Right lobe of liver (tissue), 6 donors: ENCODE data around the gene PGBD1. TPM values are rescaled to one million over a fixed set of nuclear protein-coding genes. Genes with fewer than 3 reads are reported as not detected.

ENCODE experiments used
- ATAC-seq, 4 donors: fragments of 200-7000 bp; cut with Tn5 transposase; one replicate each; pipeline ENCODE4 v1.9.1; 2020; ENCODE audit warnings: mild to moderate bottlenecking in 4 of 4, moderate library complexity in 4 of 4
- DNase-seq, 3 donors: peaks; one replicate each; pipeline ENCODE4 v3.0.0-alpha.2; 2020
- H3K27ac ChIP-seq, 3 donors: fragments of 200-600 bp; one replicate each; pipeline ENCODE4 v1.8.0; 2022
- H3K27me3 ChIP-seq, 2 donors: fragments of 200-600 bp; one replicate each; pipeline ENCODE4 v1.8.0; 2022
- H3K36me3 ChIP-seq, 4 donors: fragments of 200-600 bp; sonication (generic) in 1 of 4; one replicate each; pipeline versions ENCODE4 v1.5.1 to v1.8.0; 2017 to 2022; ENCODE audit warnings: control low read depth in 1 of 4
- H3K4me1 ChIP-seq, 4 donors: fragments of 200-600 bp; sonication (generic) in 1 of 4; one replicate each; pipeline versions ENCODE4 v1.5.1 to v1.8.0; 2017 to 2022; ENCODE audit warnings: control low read depth in 1 of 4
- H3K4me3 ChIP-seq, 3 donors: fragments of 200-600 bp; one replicate each; pipeline ENCODE4 v1.8.0; 2022
- H3K9me3 ChIP-seq, 4 donors: fragments of 200-600 bp; sonication (generic) in 1 of 4; one replicate each; pipeline versions ENCODE4 v1.5.1 to v1.8.0; 2017 to 2022; ENCODE audit warnings: control low read depth in 1 of 4
- CTCF ChIP-seq, 4 donors: fragments of 200-600 bp in 3 of 4; fragments of 450-650 bp in 1 of 4; IDR thresholded peaks; one replicate each; pipeline versions ENCODE4 v1.5.1 to v1.8.0; 2016 to 2022; ENCODE audit warnings: antibody characterized with exemption in 4 of 4, mild to moderate bottlenecking in 2 of 4
- POLR2A ChIP-seq: fragments of 450-650 bp; IDR thresholded peaks from one replicate; pipeline ENCODE4 v1.6.1; 2017; ENCODE audit warnings: antibody characterized with exemption, mild to moderate bottlenecking
- WGBS: methylation state at CpG from one replicate; pipeline ENCODE4 v1.1.6; 2018; ENCODE audit warnings: low coverage, low lambda C conversion rate; ENCODE audit not compliant: insufficient coverage; ENCODE audit errors: missing lambda C conversion rate; 5-methylcytosine and 5-hydroxymethylcytosine counted together
- intact Hi-C, 2 donors: fragments of 100-400 bp; cut with DNase I; formaldehyde crosslinking; loops; one replicate each; pipeline versions ENCODE4 v1.11.2 to v1.14.1; 2022
- total RNA-seq, 6 experiments: library from RNA; depleted of rRNA in 2 of 6; stranded (reverse); fragments of >200 nt in 2 of 6; fragmentation: NEBNext Ultra II Directional in 3 of 6; extraction: Animal tissue kit (Norgen Biotek cat#: 25700) in 3 of 6; gene quantifications; one replicate each; pipeline versions ENCODE4 v1.1.0 to v1.2.4, GENCODE V29; 2016 to 2023
- donor health status: DM: no; HTN: yes; CAD: no.
- donor health status: DM: no; HTN: no; CAD: no.
- donor health status: DM: no; HTN: no; CAD: no.
- donor health status: DM: no; HTN: yes; CAD: no.
- donor health status: DM: no; HTN: yes; CAD: no.

The PGBD1 gene
- total RNA-seq, 6 experiments from 2014 or later, result 1.1 to 2.0 (median 1.3) TPM

- intact Hi-C loops, result no loop called here
- DNase-seq, result no peak
Measured at GRCh38 chr6:28266563-28266961, 14.8 kb upstream of the PGBD1 start.

GRCh38 chr6:28266962-28267694 lies 14.2 kb upstream of the PGBD1 start, which contains the start of gene ZSCAN26:
TSS of gene ZSCAN26 (plus strand) at chr6:28267143. CDS start at chr6:28271920, 4,777 bp downstream.
- under 1% methylated on average over 24 of the region's 32 CpGs for WGBS
- peak; percentile 97 for ATAC-seq

More at GRCh38 chr6:28266563-28266961, 14.8 kb upstream of the PGBD1 start:
- 5% methylated on average over 5 of the region's 5 CpGs for WGBS
- Histone ChIP-seq H3K4me1 (peaks cover 0 to 7% (median 0%) of the 10 kb centered on the region in 4 donors), H3K9me3 (no peaks in the 10 kb centered on the region), H3K4me3 (peak overlapping the region; percentile 85 to 91 (median 87)), H3K27ac (peak overlapping the region; percentile 73 to 86 (median 85)), H3K27me3 (no peaks in the 10 kb centered on the region), H3K36me3 (no peaks in the 10 kb centered on the region)
- no peak for ATAC-seq
- no peak for TF ChIP-seq POLR2A
- TF ChIP-seq CTCF (IDR thresholded peaks at IDR 0.05), result no peak

GRCh38 chr6:28267695-28268059 lies 13.7 kb upstream of the PGBD1 start:
- TF ChIP-seq POLR2A, result no peak
- no peak for TF ChIP-seq CTCF (IDR thresholded peaks at IDR 0.05)
- H3K36me3 ChIP-seq, result peaks cover 0 to 10% (median 3%) of the 10 kb centered on the region in 4 donors
- ATAC-seq (no peak), DNase-seq (no peak)
- H3K27ac ChIP-seq, result peak overlapping the region in 2 of 3 donors; percentile 85 to 86
- H3K9me3 ChIP-seq, result no peaks in the 10 kb centered on the region
- 0% methylated on average over 1 of the region's 1 CpG for WGBS
- intact Hi-C loops, result no loop called here
- H3K4me3 ChIP-seq, result peak overlapping the region; percentile 85 to 91 (median 87)
- no peaks in the 10 kb centered on the region for H3K27me3 ChIP-seq
- H3K4me1 ChIP-seq, result peaks cover 0 to 7% (median 0%) of the 10 kb centered on the region in 4 donors

More at GRCh38 chr6:28266962-28267694, 14.2 kb upstream of the PGBD1 start, which contains the start of gene ZSCAN26:
- intact Hi-C loops, result no loop called here
- Histone ChIP-seq H3K4me3 (peak within 1 kb of the TSS; percentile 85 to 91 (median 87)), H3K4me1 (peaks cover 0 to 7% (median 0%) of the 10 kb centered on the region in 4 donors), H3K36me3 (peaks cover 0 to 5% (median under 1%) of the 10 kb centered on the region in 4 donors), H3K27ac (peak within 1 kb of the TSS; percentile 73 to 86 (median 85)), H3K9me3 (no peaks in the 10 kb centered on the region), H3K27me3 (no peaks in the 10 kb centered on the region)
- DNase-seq, result peak; percentile 83 to 86 (median 85)
- TF ChIP-seq CTCF (IDR thresholded peaks at IDR 0.05) (no peak), POLR2A (peak; percentile 61)

- TF ChIP-seq CTCF (IDR thresholded peaks at IDR 0.05), result no peak
- TF ChIP-seq POLR2A, result no peak
- ATAC-seq (peak in 1 of 4 donors; percentile 15), DNase-seq (no peak)
- intact Hi-C loops, result no loop called here
- Histone ChIP-seq H3K4me1 (peaks cover 0 to 7% (median 0%) of the 10 kb centered on the region in 4 donors), H3K9me3 (no peaks in the 10 kb centered on the region), H3K36me3 (peaks cover 0 to 28% (median 3%) of the 10 kb centered on the region in 4 donors), H3K27me3 (no peaks in the 10 kb centered on the region), H3K4me3 (no peak overlapping the region), H3K27ac (no peak overlapping the region)
Measured at GRCh38 chr6:28269492-28269891, 11.9 kb upstream of the PGBD1 start.
